ENCODE data around the gene GET4.

GET4 gene

GRCh38 chr7:934469-935163 is 58.3 kb downstream of the GET4 start:
- no peak for TF ChIP-seq CTCF (IDR thresholded peaks at IDR 0.05)

GRCh38 chr7:935164-935873 is 59.0 kb downstream of the GET4 start:
- TF ChIP-seq CTCF (IDR thresholded peaks at IDR 0.05), result no peak

- TF ChIP-seq CTCF (IDR thresholded peaks at IDR 0.05), result no peak
Measured at GRCh38 chr7:935874-936385, 59.6 kb downstream of the GET4 start.

DNA sequence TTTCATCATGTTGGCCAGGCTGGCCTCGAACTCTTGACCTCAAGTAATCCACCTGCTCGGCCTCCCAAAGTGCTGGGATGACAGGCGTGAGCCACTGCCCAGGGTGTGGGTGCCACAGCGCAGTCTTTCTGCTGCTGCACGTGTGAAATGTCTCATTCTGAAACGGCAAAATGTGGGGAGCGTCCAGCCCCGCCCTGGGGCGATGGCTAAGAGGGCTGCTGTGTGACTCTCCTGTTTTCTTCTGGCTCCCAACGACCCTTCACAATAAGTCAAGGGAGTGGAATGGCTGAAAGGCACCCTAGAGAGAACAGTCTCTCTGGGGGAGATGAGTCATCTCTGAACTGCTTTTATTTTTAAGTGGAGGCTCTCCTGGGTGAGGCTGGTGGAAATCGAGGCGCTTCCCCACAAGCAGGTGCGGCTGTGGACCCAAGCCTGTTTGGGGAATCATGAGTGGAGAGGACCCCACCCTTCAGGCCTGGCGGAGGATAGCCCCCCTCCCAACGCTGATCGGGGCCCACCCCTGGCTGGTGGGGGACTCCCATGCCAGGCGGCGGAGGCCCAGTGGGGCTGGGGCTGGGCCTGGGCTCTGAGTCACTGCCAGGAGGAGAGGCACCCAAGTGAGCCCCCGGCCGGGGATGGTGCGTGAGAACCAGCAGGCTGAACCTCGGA is 60.2 kb downstream of the GET4 start:
- no peak for TF ChIP-seq CTCF (IDR thresholded peaks at IDR 0.05)

DNA sequence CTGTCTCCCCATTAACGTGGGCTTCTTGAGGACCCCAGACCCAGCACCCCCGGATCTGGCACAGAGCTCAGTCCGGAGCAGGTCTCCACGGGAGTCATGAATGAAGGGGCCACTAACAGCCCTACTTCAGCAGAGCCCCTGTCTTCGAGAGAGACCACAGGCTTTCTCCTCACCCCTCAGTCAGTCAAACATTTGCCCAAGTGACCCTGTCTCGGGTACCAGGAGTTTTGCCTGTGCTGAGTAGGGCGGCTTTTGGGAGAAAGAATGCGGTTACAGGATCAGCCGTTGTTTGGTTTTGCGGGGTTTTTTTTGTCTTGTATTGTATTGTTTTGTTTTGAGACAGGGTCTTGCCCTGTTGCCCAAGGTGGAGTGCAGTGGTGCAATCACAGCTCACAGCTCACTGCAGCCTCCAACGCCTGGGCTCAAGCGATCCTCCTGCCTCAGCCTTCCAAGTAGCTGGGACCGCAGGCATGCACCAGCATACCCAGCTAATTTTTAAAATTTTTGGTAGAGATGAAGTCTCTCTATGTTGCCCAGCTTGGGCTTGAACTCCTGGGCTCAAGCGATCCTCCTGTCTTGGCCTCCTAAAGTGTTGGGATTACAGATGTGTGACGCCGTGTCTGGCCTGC is 61.6 kb downstream of the GET4 start:
- TF ChIP-seq CTCF (IDR thresholded peaks at IDR 0.05), result no peak

DNA sequence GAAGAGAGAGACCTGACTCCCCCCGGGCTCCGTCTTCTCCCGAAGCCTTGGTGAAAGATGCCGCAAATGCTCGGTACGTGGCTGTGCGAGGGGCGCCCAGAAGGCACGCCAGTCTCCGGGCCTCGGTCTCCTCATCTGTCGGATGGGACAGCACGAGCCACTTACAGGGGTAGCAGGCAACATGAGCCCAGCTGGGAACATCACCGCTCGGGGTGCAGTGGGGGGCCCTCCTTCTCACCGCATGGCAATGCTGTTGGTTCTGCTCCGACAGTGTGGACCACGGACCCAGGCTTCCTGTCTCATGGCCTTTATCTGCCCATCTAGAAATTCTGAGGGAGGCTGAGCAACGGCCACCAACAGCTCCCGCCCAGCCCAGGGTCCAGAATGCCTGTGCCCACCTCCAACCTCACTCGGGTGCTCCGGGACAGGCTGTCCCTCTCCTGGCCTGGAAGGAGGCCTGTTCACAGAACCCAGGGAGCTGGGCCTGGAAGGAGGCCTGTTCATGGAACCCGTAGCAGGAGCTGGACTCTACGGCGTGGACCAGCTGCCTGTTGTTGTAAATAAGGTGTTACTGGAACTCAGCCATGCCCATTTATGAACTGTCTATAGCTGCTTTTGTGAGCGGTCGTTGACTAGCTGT is 62.3 kb downstream of the GET4 start:
- no peak for TF ChIP-seq CTCF (IDR thresholded peaks at IDR 0.05)

- no peak for TF ChIP-seq CTCF (IDR thresholded peaks at IDR 0.05)
Measured at GRCh38 chr7:939843-940242, 63.5 kb downstream of the GET4 start.

All from LNCAP (cell line).